ENCODE measurements around the gene CDKN1A. TPM values are rescaled to one million over a fixed set of nuclear protein-coding genes. Genes with fewer than 3 reads are reported as not detected.

The CDKN1A gene
- total RNA-seq, 4 donors from 2014 or later, result 110 to 346 (median 260) TPM

- no peak for DNase-seq
Measured at GRCh38 chr6:36700071-36700812, 21.7 kb downstream of the CDKN1A start.

GRCh38 chr6:36700831-36701230 lies 22.3 kb downstream of the CDKN1A start:
- H3K4me1 ChIP-seq, result no peaks in the 10 kb centered on the region
- no peaks in the 10 kb centered on the region for H3K27me3 ChIP-seq
- TF ChIP-seq POLR2A (IDR thresholded peaks at IDR 0.05) (no peak), CTCF (IDR thresholded peaks at IDR 0.05 in 4 of 5, conservative IDR thresholded peaks at IDR 0.05 in 1 of 5) (no peak)
- no peaks in the 10 kb centered on the region for H3K9me3 ChIP-seq
- intact Hi-C loops (cut with DNase I; ENCODE audit: low total_unique reads) (no loop called here), in situ Hi-C loops (cut with MboI; ENCODE audit: low sequenced_read_pairs in 4 of 4) (no loop called here)
- no peak for DNase-seq
- H3K36me3 ChIP-seq, result no peaks in the 10 kb centered on the region
- no peak overlapping the region for H3K4me3 ChIP-seq
- H3K27ac ChIP-seq, result no peak overlapping the region
- no peak for ATAC-seq

More at GRCh38 chr6:36700071-36700812, 21.7 kb downstream of the CDKN1A start:
- Histone ChIP-seq H3K36me3 (no peaks in the 10 kb centered on the region), H3K27ac (no peak overlapping the region), H3K4me1 (no peaks in the 10 kb centered on the region), H3K4me3 (no peak overlapping the region), H3K9me3 (no peaks in the 10 kb centered on the region), H3K27me3 (no peaks in the 10 kb centered on the region)
- intact Hi-C loops (cut with DNase I; ENCODE audit: low total_unique reads), result no loop called here
- ATAC-seq, result no peak
- TF ChIP-seq POLR2A (IDR thresholded peaks at IDR 0.05) (no peak), CTCF (IDR thresholded peaks at IDR 0.05 in 4 of 5, conservative IDR thresholded peaks at IDR 0.05 in 1 of 5) (no peak)
- in situ Hi-C loops (cut with MboI; ENCODE audit: low sequenced_read_pairs in 4 of 4), result no loop called here

GRCh38 chr6:36701401-36701991 lies 23.0 kb downstream of the CDKN1A start:
- ATAC-seq (no peak), DNase-seq (no peak)
- H3K9me3 ChIP-seq, result no peaks in the 10 kb centered on the region
- TF ChIP-seq CTCF (IDR thresholded peaks at IDR 0.05 in 4 of 5, conservative IDR thresholded peaks at IDR 0.05 in 1 of 5) (no peak), POLR2A (IDR thresholded peaks at IDR 0.05) (no peak)
- no peaks in the 10 kb centered on the region for H3K27me3 ChIP-seq
- in situ Hi-C loops (cut with MboI; ENCODE audit: low sequenced_read_pairs in 4 of 4), result no loop called here
- H3K4me3 ChIP-seq, result no peak overlapping the region
- H3K4me1 ChIP-seq, result no peaks in the 10 kb centered on the region
- no peaks in the 10 kb centered on the region for H3K36me3 ChIP-seq
- no peak overlapping the region for H3K27ac ChIP-seq
- intact Hi-C loops (cut with DNase I; ENCODE audit: low total_unique reads), result no loop called here

- ATAC-seq, result no peak
- Histone ChIP-seq H3K36me3 (no peaks in the 10 kb centered on the region), H3K27me3 (no peaks in the 10 kb centered on the region), H3K4me1 (no peaks in the 10 kb centered on the region), H3K27ac (no peak overlapping the region), H3K4me3 (no peak overlapping the region), H3K9me3 (no peaks in the 10 kb centered on the region)
- no peak for DNase-seq
- intact Hi-C loops (cut with DNase I; ENCODE audit: low total_unique reads) (no loop called here), in situ Hi-C loops (cut with MboI; ENCODE audit: low sequenced_read_pairs in 4 of 4) (no loop called here)
- no peak for TF ChIP-seq POLR2A (IDR thresholded peaks at IDR 0.05)
- TF ChIP-seq CTCF (IDR thresholded peaks at IDR 0.05 in 4 of 5, conservative IDR thresholded peaks at IDR 0.05 in 1 of 5), result no peak
Measured at GRCh38 chr6:36702656-36703055, 24.1 kb downstream of the CDKN1A start.
